Sciatic nerve (tissue), 2 donors: ENCODE data around the gene PTPRN2. TPM values are rescaled to one million over a fixed set of nuclear protein-coding genes. Genes with fewer than 3 reads are reported as not detected.
"Not testable (repeated sequence)": the region's sequence is repeated elsewhere in the genome, so short reads cannot be mapped to it uniquely, and the experiment has no call there.

Experiments
- ATAC-seq: fragments of 200-7000 bp; cut with Tn5 transposase; one replicate; pipeline ENCODE4 v1.9.1; 2020; ENCODE audit warnings: mild to moderate bottlenecking, moderate library complexity
- DNase-seq: peaks from one replicate; pipeline ENCODE4 v3.0.0-alpha.2; 2020; ENCODE audit warnings: low spot score
- intact Hi-C: fragments of 100-400 bp; cut with DNase I; formaldehyde crosslinking; loops from one replicate; pipeline ENCODE4 v1.14.2; 2022
- total RNA-seq: library from RNA; stranded (reverse); fragmentation: NEBNext Ultra II Directional; extraction: Animal tissue kit (Norgen Biotek cat#: 25700); gene quantifications from one replicate; pipeline ENCODE4 v1.2.1, GENCODE V29; 2021
- donor health status: DM: no; HTN: no; CAD: no.
- donor health status: DM: no; HTN: no; CAD: no.

Gene PTPRN2
- total RNA-seq, 1 donor from 2014 or later: 12.7 TPM

DNA sequence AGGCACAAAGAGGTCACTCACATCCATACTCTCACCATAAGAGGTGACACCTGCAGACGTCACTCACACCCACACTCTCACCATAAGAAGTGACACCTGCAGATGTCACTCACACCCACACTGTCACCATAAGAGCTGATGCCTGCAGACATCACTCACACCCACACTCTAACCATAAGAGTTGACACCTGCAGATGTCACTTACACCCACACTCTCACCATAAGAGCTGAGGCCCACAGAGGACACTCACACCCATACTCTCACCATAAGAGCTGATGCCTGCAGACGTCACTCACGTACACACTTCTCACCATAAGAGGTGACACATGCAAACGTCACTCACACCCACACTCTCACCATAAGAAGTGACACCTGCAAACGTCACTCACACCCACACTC is 255.1 kb downstream of the PTPRN2 start:
- intact Hi-C loops, ATAC-seq, DNase-seq: not testable (repeated sequence)

DNA sequence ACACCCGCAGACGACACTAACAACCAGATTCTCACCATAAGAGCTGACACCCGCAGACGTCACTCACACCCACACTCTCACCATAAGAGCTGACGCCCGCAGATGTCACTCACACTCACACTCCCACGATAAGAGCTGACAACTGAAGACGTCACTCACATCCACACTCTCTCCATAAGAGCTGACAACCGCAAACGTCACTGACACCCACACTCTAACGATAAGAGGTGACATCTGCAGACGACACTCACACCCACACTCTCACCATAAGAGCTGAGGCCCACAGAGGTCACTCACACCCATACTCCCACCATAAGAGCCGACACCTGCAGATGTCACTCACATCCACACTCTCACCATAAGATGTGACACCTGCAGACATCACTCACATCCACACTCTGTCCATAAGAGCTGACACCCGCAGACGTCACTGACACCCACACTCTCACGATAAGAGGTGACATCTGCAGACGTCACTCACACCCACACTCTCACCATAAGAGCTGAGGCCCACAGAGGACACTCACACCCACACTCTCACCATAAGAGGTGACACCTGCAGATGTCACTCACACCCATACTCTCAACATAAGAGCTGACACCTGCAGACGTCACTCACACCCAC is 255.7 kb downstream of the PTPRN2 start:
- DNase-seq, intact Hi-C loops, ATAC-seq: not testable (repeated sequence)

- ATAC-seq (no peak), DNase-seq (no peak)
- intact Hi-C loops: no loop called here
Observed at GRCh38 chr7:158329686-158330085, 257.9 kb downstream of the PTPRN2 start.

GRCh38 chr7:158329014-158329610 is 258.5 kb downstream of the PTPRN2 start:
- DNase-seq (no peak), ATAC-seq (no peak)
- intact Hi-C loops: no loop called here

GRCh38 chr7:158328376-158329013 is 259.1 kb downstream of the PTPRN2 start:
- ATAC-seq (no peak), DNase-seq (no peak)
- intact Hi-C loops: no loop called here

DNA sequence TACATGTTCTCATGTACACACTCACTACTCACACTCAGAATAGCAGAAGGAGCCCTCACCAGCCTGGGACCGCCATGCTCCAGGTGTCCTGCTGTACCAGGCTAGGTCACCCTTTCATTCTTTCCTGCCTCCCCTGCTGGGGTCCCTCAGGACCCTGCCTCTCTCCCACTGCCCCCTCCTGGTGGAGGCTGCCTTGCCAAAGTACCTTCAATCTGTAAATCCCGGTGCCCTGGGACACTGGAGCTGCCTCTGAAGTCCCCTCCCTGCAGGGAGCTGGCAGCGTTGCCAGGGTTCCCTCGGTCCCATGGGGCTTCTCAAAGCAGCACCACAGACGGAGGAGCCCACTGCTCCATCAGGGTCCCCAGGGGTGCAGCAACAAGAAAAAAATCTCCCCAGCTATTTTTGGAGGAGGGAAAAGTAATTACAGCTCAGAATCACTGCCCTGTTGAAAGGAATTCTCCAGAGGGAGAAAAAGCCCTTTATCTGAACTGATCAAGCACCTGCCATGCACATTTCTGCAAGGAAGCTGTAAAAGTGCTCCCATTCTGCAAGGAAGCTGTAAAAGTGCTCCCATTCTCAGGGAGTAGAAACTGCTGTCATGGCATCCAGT is 259.9 kb downstream of the PTPRN2 start:
- no peak for ATAC-seq
- intact Hi-C loops: no loop called here
- DNase-seq: no peak

DNA sequence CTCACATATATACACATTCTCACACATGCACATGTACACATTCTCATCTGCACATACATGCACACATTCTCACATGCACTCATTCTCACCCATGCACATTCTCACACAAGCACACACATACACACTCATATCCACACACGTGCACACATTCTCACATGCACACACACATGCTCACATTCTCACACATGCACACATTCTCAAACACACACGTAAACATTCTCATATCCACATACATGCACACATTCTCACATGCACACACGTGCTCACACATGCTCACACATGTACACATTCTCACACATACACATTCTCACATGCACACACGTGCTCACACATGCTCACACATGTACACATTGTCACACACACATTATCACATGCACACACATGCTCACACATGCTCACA is 260.6 kb downstream of the PTPRN2 start:
- no peak for ATAC-seq
- intact Hi-C loops: no loop called here

GRCh38 chr7:158325530-158326381 is 261.9 kb downstream of the PTPRN2 start:
- peak; percentile 52 for ATAC-seq
- no peak for DNase-seq
- intact Hi-C loops: no loop called here

More for the DNA sequence above, 260.6 kb downstream of the PTPRN2 start:
- no peak for DNase-seq

GRCh38 chr7:158324397-158325360 is 262.9 kb downstream of the PTPRN2 start:
- ATAC-seq (no peak), DNase-seq (no peak)
- intact Hi-C loops: no loop called here

- intact Hi-C loops: no loop called here
- ATAC-seq (no peak), DNase-seq (no peak)
Observed at GRCh38 chr7:158323741-158324396, 263.8 kb downstream of the PTPRN2 start.

DNA sequence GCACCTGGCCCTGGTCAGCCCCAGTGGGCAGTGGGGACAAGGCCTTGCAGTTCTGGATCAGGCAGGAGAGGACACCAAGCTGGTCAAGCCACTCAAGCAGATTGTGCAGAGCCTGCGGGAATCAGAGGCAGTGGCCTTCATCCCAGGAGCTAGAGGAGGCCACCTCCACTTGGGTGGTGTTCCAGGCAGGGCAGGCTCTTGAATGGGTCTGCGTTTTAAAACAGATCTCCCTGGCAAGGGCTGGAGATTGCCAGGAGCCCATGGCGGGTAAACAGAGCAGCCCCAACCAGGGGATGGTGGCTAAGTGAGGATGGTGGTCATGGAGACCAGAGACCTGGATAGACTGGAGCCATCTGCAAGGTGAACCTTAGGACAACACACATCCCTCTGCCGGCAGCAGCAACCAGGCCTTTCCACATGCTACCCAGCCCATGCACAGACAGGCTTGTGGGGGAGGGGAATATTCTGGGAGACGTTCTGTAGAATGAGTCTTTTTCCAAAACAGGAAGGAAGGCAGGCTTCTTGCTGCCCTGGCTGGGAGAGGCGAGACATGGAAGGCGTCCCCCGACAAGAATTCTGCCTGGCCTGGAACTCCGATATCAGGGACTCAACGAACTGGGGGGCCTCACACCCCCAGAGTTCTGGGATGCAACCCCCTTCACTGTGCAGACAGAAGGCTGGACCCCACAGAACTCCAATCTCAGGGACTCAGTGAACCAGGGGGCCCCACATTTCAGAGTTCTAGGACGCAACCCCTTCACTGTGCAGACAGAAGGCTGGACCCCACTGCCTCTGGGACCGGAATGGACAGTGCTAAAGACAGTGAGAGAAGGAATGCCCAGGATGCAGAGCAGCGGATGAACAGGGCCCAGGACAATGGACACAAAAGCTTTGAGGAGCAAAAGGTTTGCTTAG is 264.8 kb downstream of the PTPRN2 start:
- DNase-seq (no peak), ATAC-seq (no peak)
- intact Hi-C loops: no loop called here

GRCh38 chr7:158321936-158322615 is 265.5 kb downstream of the PTPRN2 start:
- ATAC-seq: no peak
- intact Hi-C loops: no loop called here
- DNase-seq: no peak

- intact Hi-C loops: no loop called here
- DNase-seq: no peak
- ATAC-seq: no peak
Observed at GRCh38 chr7:158321056-158321700, 266.4 kb downstream of the PTPRN2 start.

- DNase-seq: no peak
- ATAC-seq: no peak
- intact Hi-C loops: no loop called here
Observed at GRCh38 chr7:158320328-158320727, 267.3 kb downstream of the PTPRN2 start.

- no peak for ATAC-seq
- intact Hi-C loops: no loop called here
- no peak for DNase-seq
Observed at GRCh38 chr7:158318511-158318913, 269.1 kb downstream of the PTPRN2 start.
